Breast epithelium (tissue), 4 donors: ENCODE data around the gene FYCO1. TPM values are rescaled to one million over a fixed set of nuclear protein-coding genes. Genes with fewer than 3 reads are reported as not detected.

Experiments used
- DNase-seq, 2 donors: peaks; one replicate each; pipeline ENCODE4 v3.0.0-alpha.2; 2019; ENCODE audit warnings: low spot score in 2 of 2
- H3K27ac ChIP-seq, 2 donors: fragments of 200-600 bp; sonication (generic) in 1 of 2; one replicate each; pipeline ENCODE4 v1.5.1; 2016 to 2019; ENCODE audit warnings: mild to moderate bottlenecking in 1 of 2
- H3K27me3 ChIP-seq, 2 donors: fragments of 200-600 bp; sonication (generic) in 1 of 2; one replicate each; pipeline versions ENCODE4 v1.5.1 to v1.6.0; 2017 to 2019; ENCODE audit warnings: control low read depth in 1 of 2, mild to moderate bottlenecking in 1 of 2
- H3K36me3 ChIP-seq: fragments of 200-600 bp; one replicate; pipeline ENCODE4 v1.5.1; 2019
- H3K4me1 ChIP-seq, 2 donors: fragments of 200-600 bp; sonication (generic); one replicate each; pipeline ENCODE4 v1.5.1; 2016 to 2019; ENCODE audit warnings: control low read depth in 1 of 2
- H3K4me3 ChIP-seq, 3 donors: fragments of 200-600 bp; sonication (generic); 1 replicate in 2 of 3; 2 replicates in 1 of 3; pipeline ENCODE4 v1.5.1; 2016 to 2019; ENCODE audit warnings: mild to moderate bottlenecking in 3 of 3, moderate library complexity in 2 of 3
- H3K9me3 ChIP-seq, 2 donors: fragments of 200-600 bp; sonication (generic) in 1 of 2; one replicate each; pipeline ENCODE4 v1.5.1; 2016 to 2019; ENCODE audit warnings: control low read depth in 1 of 2
- CTCF ChIP-seq, 3 donors: fragments of 450-650 bp; IDR thresholded peaks; one replicate each; pipeline ENCODE4 v1.5.1; 2016 to 2017; ENCODE audit warnings: antibody characterized with exemption in 3 of 3, mild to moderate bottlenecking in 3 of 3, moderate library complexity in 3 of 3
- POLR2A ChIP-seq: fragments of 450-650 bp; IDR thresholded peaks from one replicate; pipeline ENCODE4 v1.6.1; 2016; ENCODE audit warnings: antibody characterized with exemption, mild to moderate bottlenecking, moderate library complexity
- POLR2AphosphoS5 ChIP-seq, 3 donors: sonication (generic); formaldehyde crosslinking; IDR thresholded peaks; one replicate each; pipeline ENCODE4 v1.6.1; 2017; ENCODE audit warnings: antibody characterized with exemption in 3 of 3
- intact Hi-C: fragments of 100-400 bp; cut with DNase I; formaldehyde crosslinking; loops from one replicate; pipeline ENCODE4 v1.15.1; 2023; ENCODE audit warnings: low total_unique reads
- total RNA-seq, 3 donors: library from RNA; depleted of rRNA; stranded (reverse); fragments of >200 nt; gene quantifications; one replicate each; pipeline ENCODE4 v1.1.0, GENCODE V29; 2016

Gene FYCO1
- total RNA-seq, 3 donors from 2014 or later, result 40.7 to 48.2 (median 44.6) TPM

GRCh38 chr3:45938864-45939263 lies 56.8 kb downstream of the FYCO1 start:
- peaks cover 0 to 7% of the 10 kb centered on the region in 2 donors for H3K9me3 ChIP-seq
- no peak overlapping the region for H3K27ac ChIP-seq
- DNase-seq, result peak; percentile 78 to 80
- TF ChIP-seq CTCF (IDR thresholded peaks at IDR 0.05) (peak; percentile 74 to 90 (median 87)), POLR2AphosphoS5 (IDR thresholded peaks at IDR 0.05) (no peak)
- H3K27me3 ChIP-seq, result no peaks in the 10 kb centered on the region
- intact Hi-C loops, result loop anchor here (5.0 kb wide), 1 partner anchor 138 kb away; no protein-coding TSS in a partner anchor
- H3K36me3 ChIP-seq, result no peaks in the 10 kb centered on the region
- no peaks in the 10 kb centered on the region for H3K4me1 ChIP-seq
- no peak overlapping the region for H3K4me3 ChIP-seq

- intact Hi-C loops, result loop anchor here (5.0 kb wide), 1 partner anchor 139 kb away; no protein-coding TSS in a partner anchor
- H3K4me1 ChIP-seq, result no peaks in the 10 kb centered on the region
- no peaks in the 10 kb centered on the region for H3K27me3 ChIP-seq
- no peak overlapping the region for H3K27ac ChIP-seq
- no peak overlapping the region for H3K4me3 ChIP-seq
- H3K9me3 ChIP-seq, result peaks cover 0 to 7% of the 10 kb centered on the region in 2 donors
- TF ChIP-seq POLR2A (no peak), POLR2AphosphoS5 (IDR thresholded peaks at IDR 0.05) (no peak), CTCF (IDR thresholded peaks at IDR 0.05) (no peak)
- no peak for DNase-seq
- no peaks in the 10 kb centered on the region for H3K36me3 ChIP-seq
These were observed 57.6 kb downstream of the FYCO1 start for GRCh38 chr3:45938043-45938435.

- H3K9me3 ChIP-seq, result peaks cover 0 to 7% of the 10 kb centered on the region in 2 donors
- DNase-seq, result no peak
- H3K4me1 ChIP-seq, result no peaks in the 10 kb centered on the region
- intact Hi-C loops, result loop anchor here (5.0 kb wide), 1 partner anchor 140 kb away; no protein-coding TSS in a partner anchor
- TF ChIP-seq POLR2AphosphoS5 (IDR thresholded peaks at IDR 0.05) (no peak), CTCF (IDR thresholded peaks at IDR 0.05) (no peak), POLR2A (no peak)
- no peak overlapping the region for H3K4me3 ChIP-seq
- H3K27ac ChIP-seq, result no peak overlapping the region
- H3K36me3 ChIP-seq, result no peaks in the 10 kb centered on the region
- no peaks in the 10 kb centered on the region for H3K27me3 ChIP-seq
These were observed 58.2 kb downstream of the FYCO1 start for GRCh38 chr3:45937206-45938042.

GRCh38 chr3:45936261-45936660 lies 59.4 kb downstream of the FYCO1 start:
- Histone ChIP-seq H3K4me1 (no peaks in the 10 kb centered on the region), H3K4me3 (no peak overlapping the region), H3K27ac (no peak overlapping the region), H3K9me3 (peaks cover 0 to 7% of the 10 kb centered on the region in 2 donors), H3K36me3 (no peaks in the 10 kb centered on the region), H3K27me3 (no peaks in the 10 kb centered on the region)
- TF ChIP-seq POLR2AphosphoS5 (IDR thresholded peaks at IDR 0.05) (no peak), CTCF (IDR thresholded peaks at IDR 0.05) (no peak), POLR2A (no peak)
- DNase-seq, result no peak
- intact Hi-C loops, result loop anchor here (5.0 kb wide), 1 partner anchor 141 kb away; no protein-coding TSS in a partner anchor

GRCh38 chr3:45933591-45933990 lies 62.0 kb downstream of the FYCO1 start:
- no peak for DNase-seq
- intact Hi-C loops, result loop anchor here (5.0 kb wide), 1 partner anchor 814 kb away; no protein-coding TSS in a partner anchor
- no peak overlapping the region for H3K4me3 ChIP-seq
- no peaks in the 10 kb centered on the region for H3K9me3 ChIP-seq
- peaks cover 6% of the 10 kb centered on the region for H3K36me3 ChIP-seq
- H3K4me1 ChIP-seq, result no peaks in the 10 kb centered on the region
- H3K27me3 ChIP-seq, result no peaks in the 10 kb centered on the region
- no peak overlapping the region for H3K27ac ChIP-seq
- no peak for TF ChIP-seq CTCF (IDR thresholded peaks at IDR 0.05)
- no peak for TF ChIP-seq POLR2AphosphoS5 (IDR thresholded peaks at IDR 0.05)
- no peak for TF ChIP-seq POLR2A
